ENCODE data around the gene GLIS1.
"Not testable (repeated sequence)": the region's sequence is repeated elsewhere in the genome, so short reads cannot be mapped to it uniquely, and the experiment has no call there.

Gene GLIS1

DNA sequence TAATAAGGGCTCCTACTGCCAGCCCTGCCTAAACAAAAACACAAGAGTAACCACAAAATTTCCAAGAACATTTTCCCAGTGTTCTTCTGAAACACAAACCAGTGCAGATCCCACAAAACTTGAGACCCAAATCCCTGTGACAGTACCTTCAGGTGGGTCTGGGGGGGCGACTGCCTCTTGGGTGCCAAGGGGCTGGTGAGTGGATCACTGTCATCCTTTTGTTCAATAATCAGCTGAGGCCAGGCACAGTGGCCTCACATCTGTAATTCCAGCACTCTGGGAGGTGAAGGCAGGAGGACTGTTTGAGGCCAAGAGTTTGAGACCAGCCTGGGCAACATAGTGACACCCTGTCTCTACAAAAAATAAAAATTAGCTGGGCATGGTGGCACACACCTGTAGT is 87.6 kb downstream of the GLIS1 start:
- Histone ChIP-seq H3K4me2 (ENCODE audit: low read length) (no peak overlapping the region), H4K20me1 (ENCODE audit: control insufficient read depth, insufficient read depth, low read depth, low read length) (no peaks in the 10 kb centered on the region), H3K9me2 (replicated peaks; ENCODE audit: control insufficient read depth, low read length) (no peaks in the 10 kb centered on the region), H3K4me3 (ENCODE audit: low read length) (no peak overlapping the region), H3F3A (ENCODE audit: control insufficient read depth, insufficient read depth) (no peaks in the 10 kb centered on the region), H3K9me3 (ENCODE audit: control insufficient read depth, insufficient read depth, low read length) (no peaks in the 10 kb centered on the region), H3K4me1 (ENCODE audit: control insufficient read depth, low read length) (no peaks in the 10 kb centered on the region), H3K36me3 (ENCODE audit: control insufficient read depth, low read length) (no peaks in the 10 kb centered on the region), H3K79me2 (ENCODE audit: control insufficient read depth, low read length) (no peaks in the 10 kb centered on the region), H3K27ac (ENCODE audit: low read depth, low read length) (no peak overlapping the region), H3K27me3 (ENCODE audit: control insufficient read depth, low read length) (peaks cover 5% of the 10 kb centered on the region)
- TF ChIP-seq CTCF (IDR thresholded peaks at IDR 0.05; ENCODE audit: low read depth, low read length, poor library complexity, severe bottlenecking) (no peak), EZH2phosphoT487 (IDR thresholded peaks at IDR 0.05; ENCODE audit: borderline replicate concordance, low read length) (no peak)

GRCh38 chr1:53648516-53648915 is 90.4 kb downstream of the GLIS1 start:
- Histone ChIP-seq H4K20me1 (ENCODE audit: control insufficient read depth, insufficient read depth, low read depth, low read length) (no peaks in the 10 kb centered on the region), H3K4me2 (ENCODE audit: low read length) (no peak overlapping the region), H3K9me3 (ENCODE audit: control insufficient read depth, insufficient read depth, low read length) (no peaks in the 10 kb centered on the region), H3K36me3 (ENCODE audit: control insufficient read depth, low read length) (no peaks in the 10 kb centered on the region), H3K27me3 (ENCODE audit: control insufficient read depth, low read length) (no peaks in the 10 kb centered on the region), H3K4me3 (ENCODE audit: low read length) (no peak overlapping the region), H3K4me1 (ENCODE audit: control insufficient read depth, low read length) (no peaks in the 10 kb centered on the region), H3K27ac (ENCODE audit: low read depth, low read length) (no peak overlapping the region), H3F3A (ENCODE audit: control insufficient read depth, insufficient read depth) (no peaks in the 10 kb centered on the region), H3K79me2 (ENCODE audit: control insufficient read depth, low read length) (no peaks in the 10 kb centered on the region), H3K9me2 (replicated peaks; ENCODE audit: control insufficient read depth, low read length) (no peaks in the 10 kb centered on the region)
- TF ChIP-seq CTCF (IDR thresholded peaks at IDR 0.05; ENCODE audit: low read depth, low read length, poor library complexity, severe bottlenecking) (no peak), EZH2phosphoT487 (IDR thresholded peaks at IDR 0.05; ENCODE audit: borderline replicate concordance, low read length) (no peak)

DNA sequence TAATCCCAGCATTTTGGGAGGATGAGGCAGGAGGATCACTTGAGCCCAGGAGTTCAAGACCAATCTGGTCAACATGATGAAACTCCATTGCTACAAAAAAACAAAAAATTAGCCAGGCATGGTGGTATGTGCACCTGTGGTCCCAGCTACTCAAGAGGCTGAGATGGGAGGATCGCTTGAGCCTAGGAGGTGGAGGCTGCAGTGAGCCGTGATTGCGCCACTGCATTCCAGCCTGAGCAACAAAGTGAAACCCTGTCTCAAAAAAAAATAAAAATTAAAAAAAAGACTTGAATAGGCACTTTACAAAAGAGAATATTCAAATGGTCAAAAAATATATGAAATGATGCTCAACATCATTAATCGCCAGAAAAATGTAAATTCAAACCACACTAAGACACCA is 91.0 kb downstream of the GLIS1 start:
- H3K4me3 ChIP-seq (ENCODE audit: low read length); H3K9me3 ChIP-seq (ENCODE audit: control insufficient read depth, insufficient read depth, low read length); H3K36me3 ChIP-seq (ENCODE audit: control insufficient read depth, low read length); H4K20me1 ChIP-seq (ENCODE audit: control insufficient read depth, insufficient read depth, low read depth, low read length); H3K4me1 ChIP-seq (ENCODE audit: control insufficient read depth, low read length); H3K27me3 ChIP-seq (ENCODE audit: control insufficient read depth, low read length); H3K79me2 ChIP-seq (ENCODE audit: control insufficient read depth, low read length); H3K4me2 ChIP-seq (ENCODE audit: low read length); H3K9me2 ChIP-seq (replicated peaks; ENCODE audit: control insufficient read depth, low read length); H3K27ac ChIP-seq (ENCODE audit: low read depth, low read length); H3F3A ChIP-seq (ENCODE audit: control insufficient read depth, insufficient read depth): not testable (repeated sequence)

DNA sequence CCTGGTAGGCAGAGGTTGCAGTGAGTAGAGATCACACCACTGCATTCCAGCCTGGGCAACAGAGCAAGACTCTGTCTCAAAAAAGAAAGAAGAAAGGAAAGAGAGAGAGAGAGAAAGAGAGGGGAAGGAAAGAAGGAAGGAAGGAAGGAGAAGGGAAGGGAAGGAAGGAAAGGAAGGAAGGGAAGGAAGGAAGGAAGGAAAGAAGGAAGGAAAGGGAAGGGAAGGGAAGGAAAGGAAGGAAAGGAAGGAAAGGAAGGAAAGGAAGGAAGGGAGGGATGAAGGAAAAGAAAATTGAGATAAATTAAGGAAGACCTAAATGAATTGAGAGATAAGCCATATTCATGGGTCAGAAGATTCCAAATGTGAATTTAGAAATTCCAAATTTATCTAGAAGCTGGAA is 92.2 kb downstream of the GLIS1 start:
- no peak for TF ChIP-seq CTCF (IDR thresholded peaks at IDR 0.05; ENCODE audit: low read depth, low read length, poor library complexity, severe bottlenecking)
- TF ChIP-seq EZH2phosphoT487 (IDR thresholded peaks at IDR 0.05; ENCODE audit: borderline replicate concordance, low read length), result no peak
- H3K9me3 ChIP-seq (ENCODE audit: control insufficient read depth, insufficient read depth, low read length), result no peaks in the 10 kb centered on the region
- no peaks in the 10 kb centered on the region for H3K79me2 ChIP-seq (ENCODE audit: control insufficient read depth, low read length)
- no peaks in the 10 kb centered on the region for H3K4me1 ChIP-seq (ENCODE audit: control insufficient read depth, low read length)
- H3K36me3 ChIP-seq (ENCODE audit: control insufficient read depth, low read length), result no peaks in the 10 kb centered on the region
- H3K4me2 ChIP-seq (ENCODE audit: low read length), result no peak overlapping the region
- H3K27ac ChIP-seq (ENCODE audit: low read depth, low read length), result no peak overlapping the region
- H3K9me2 ChIP-seq (replicated peaks; ENCODE audit: control insufficient read depth, low read length), result no peaks in the 10 kb centered on the region
- no peaks in the 10 kb centered on the region for H4K20me1 ChIP-seq (ENCODE audit: control insufficient read depth, insufficient read depth, low read depth, low read length)
- no peak overlapping the region for H3K4me3 ChIP-seq (ENCODE audit: low read length)
- no peaks in the 10 kb centered on the region for H3F3A ChIP-seq (ENCODE audit: control insufficient read depth, insufficient read depth)
- H3K27me3 ChIP-seq (ENCODE audit: control insufficient read depth, low read length), result no peaks in the 10 kb centered on the region

All from DOHH2 (cell line).